HG02973 (cell line): ENCODE results near the gene DIP2C.

Source experiments
- ATAC-seq: cut with Tn5 transposase; IDR thresholded peaks from one replicate; pipeline ENCODE4 v1.9.1; 2021; ENCODE audit warnings: moderate library complexity; ENCODE audit not compliant: unreplicated experiment

Gene DIP2C

DNA sequence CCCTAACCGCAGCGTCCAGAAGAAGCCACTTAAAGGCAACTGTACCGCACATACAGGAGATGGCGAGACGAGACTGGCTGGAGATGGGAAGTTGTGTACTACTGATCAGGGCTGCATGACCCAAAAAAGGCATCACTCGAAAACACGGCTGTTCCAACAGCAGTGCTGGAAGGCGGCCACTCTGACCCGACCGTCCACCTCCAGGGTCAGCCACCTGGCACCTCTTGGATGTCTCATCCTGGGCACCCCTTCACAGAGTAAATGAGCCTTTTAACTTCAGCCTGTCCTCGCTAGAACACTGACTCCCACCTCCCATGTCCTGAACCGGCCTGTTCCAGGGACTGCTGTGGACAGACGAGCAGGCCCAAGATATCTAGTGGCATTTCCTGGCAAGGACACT, 180.7 kb downstream of the DIP2C start:
- no peak for ATAC-seq

- no peak for ATAC-seq
Measured at GRCh38 chr10:507908-508444, 181.5 kb downstream of the DIP2C start.

DNA sequence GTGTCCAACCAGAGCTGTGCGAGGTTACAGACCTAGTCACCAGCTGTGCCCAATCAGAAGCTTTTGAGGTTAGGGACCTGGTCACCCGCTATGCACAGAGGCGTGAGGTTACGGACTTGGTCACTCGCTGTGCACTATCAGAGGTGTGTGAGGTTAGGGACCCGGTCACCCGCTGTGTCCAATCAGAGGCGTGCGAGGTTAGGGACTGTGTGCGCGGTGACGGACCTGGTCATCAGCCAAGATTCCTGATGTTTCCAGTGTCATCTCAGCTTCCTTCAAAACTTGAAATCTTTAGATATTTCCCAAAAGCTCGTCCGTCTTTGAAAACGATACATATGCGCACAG, 182.1 kb downstream of the DIP2C start:
- ATAC-seq: no peak

- ATAC-seq: no peak
Measured at GRCh38 chr10:506451-507354, 182.8 kb downstream of the DIP2C start.

DNA sequence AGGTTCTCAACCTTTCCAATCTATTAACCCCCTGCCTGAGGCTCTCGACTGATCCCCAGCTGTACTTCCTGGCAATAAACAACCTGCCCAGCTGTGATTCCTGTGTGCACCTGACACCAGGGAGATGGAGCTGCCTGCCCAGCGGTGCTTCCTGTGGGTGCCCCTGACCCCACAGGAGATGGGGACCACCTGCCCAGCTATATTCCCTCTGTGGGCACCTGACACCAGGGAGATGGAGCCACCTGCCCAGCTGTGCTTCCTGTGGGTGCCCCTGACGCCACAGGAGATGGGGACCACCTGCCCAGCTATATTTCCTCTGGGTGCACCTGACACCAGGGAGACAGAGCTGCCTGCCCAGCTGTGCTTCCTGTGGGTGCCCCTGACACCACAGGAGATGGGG, 184.0 kb downstream of the DIP2C start:
- no peak for ATAC-seq

DNA sequence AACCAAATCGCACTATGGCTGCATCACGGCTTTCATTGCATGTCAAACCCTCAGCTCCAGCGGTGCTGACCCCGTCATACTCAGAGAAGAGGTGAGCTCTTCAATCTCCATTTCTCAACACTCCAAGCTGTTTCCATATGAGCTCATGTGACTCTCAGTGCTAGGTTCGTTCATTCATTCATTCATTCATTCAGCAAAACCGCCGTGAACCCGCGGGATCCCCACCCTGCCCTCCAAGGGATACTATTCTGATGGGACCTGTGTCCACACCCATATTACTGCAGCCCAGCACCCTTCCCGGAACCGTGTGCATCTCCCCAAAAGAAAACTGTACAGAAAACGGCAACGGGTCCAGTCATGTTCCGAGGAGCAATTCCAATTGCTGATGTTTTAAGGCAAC, 184.7 kb downstream of the DIP2C start:
- ATAC-seq: no peak

DNA sequence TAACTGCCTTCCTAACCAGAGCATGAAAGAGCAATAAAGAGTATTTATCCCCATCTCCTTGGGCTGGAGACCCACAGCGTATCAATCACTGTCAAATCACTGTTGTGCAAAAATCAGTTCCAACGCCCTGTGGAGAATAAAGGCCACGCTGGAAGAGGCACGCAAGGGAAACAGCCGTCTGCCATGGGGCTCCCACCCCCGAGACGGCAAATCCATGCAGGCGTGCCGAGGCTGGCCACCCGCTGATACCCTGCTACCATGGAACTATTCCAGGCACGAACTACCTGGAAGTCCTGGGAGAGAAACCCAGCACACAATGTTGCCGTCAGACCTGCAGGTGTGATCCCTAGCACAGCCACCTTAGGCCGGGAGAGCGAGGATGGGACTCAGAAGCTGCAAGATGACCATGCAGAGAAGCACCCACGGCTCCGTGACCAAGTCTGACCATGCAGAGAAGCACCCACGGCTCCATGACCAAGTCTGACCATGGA, 185.3 kb downstream of the DIP2C start:
- ATAC-seq: no peak

- no peak for ATAC-seq
Measured at GRCh38 chr10:501596-501995, 187.9 kb downstream of the DIP2C start.

DNA sequence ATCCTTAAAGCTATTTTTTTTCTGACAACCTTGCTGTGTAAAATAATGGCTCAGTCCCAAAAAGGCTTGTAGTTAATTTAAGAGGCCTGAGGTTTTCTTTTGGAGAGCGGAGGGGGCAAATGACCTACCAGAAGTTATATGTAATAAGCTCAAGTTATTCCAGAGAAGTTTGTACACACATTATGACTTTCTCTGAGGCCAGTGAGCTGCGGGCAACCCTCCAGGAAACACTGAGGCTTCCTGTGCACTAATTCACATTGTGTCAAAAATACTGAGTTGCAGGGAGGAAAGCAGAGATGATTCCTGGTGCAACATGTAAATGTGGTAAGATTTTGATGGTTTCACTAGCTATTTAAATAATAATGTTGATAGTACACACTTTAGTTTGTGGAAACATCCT, 188.6 kb downstream of the DIP2C start:
- no peak for ATAC-seq

DNA sequence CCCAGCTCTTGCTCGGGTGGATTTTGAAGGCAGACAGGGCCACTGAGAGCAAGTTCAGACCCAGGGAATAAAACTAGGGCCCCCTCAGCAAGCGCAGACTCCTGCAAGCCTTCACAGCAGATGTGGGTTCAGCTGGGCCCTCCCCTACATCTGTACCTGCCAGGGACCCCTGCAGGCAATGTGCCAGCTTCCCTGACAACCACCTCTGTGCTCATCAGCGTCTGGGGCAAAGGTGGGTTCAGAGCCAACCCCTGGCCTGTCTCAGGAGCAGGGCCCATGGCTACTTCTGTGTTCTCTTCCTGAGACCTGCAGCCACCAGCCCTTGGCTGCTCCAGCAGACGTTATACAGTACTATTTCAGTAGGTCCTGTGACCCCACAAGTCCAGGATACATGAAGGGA, 189.5 kb downstream of the DIP2C start:
- ATAC-seq: no peak

- ATAC-seq: no peak
Measured at GRCh38 chr10:498760-499435, 190.6 kb downstream of the DIP2C start.

- ATAC-seq: no peak
Measured at GRCh38 chr10:497898-498451, 191.5 kb downstream of the DIP2C start.

DNA sequence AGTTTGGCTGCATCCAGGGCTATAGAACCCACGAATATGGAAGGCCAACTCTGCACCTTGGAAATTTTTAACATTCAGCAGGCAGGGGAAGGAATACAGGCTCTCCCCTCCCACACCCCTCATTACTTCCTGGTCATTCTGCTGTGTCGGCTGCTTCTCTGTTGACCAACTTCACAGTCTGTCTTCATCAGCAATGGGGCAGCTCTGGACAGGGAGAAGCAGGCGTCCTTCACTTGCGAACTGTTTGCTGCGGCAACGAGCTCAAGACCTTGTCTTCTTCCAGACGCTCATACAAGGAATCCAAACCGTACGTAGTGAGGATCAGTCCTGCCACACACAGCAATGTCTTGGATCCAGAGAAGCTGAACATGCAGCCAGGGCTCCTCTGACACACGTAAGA, 192.2 kb downstream of the DIP2C start:
- ATAC-seq: no peak

DNA sequence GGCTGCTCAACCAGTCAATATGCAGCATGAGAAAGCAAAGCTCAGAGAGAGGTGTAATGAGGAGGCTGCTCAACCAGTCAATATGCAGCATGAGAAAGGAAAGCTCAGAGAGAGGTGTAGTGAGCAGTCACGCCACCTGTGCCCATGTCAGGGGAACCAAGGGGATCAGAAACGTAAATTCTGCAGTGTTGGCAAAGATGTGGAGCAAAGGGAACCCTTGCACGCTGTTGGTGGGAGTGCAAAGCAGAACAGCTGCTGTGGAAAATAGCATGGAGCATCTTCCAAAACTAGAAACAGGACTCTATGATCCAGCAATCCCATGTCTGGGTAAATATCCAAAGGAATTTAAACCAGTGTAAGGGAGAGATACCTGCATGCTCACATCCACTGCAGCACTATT, 194.9 kb downstream of the DIP2C start:
- no peak for ATAC-seq

- no peak for ATAC-seq
Measured at GRCh38 chr10:494149-494542, 195.3 kb downstream of the DIP2C start.

DNA sequence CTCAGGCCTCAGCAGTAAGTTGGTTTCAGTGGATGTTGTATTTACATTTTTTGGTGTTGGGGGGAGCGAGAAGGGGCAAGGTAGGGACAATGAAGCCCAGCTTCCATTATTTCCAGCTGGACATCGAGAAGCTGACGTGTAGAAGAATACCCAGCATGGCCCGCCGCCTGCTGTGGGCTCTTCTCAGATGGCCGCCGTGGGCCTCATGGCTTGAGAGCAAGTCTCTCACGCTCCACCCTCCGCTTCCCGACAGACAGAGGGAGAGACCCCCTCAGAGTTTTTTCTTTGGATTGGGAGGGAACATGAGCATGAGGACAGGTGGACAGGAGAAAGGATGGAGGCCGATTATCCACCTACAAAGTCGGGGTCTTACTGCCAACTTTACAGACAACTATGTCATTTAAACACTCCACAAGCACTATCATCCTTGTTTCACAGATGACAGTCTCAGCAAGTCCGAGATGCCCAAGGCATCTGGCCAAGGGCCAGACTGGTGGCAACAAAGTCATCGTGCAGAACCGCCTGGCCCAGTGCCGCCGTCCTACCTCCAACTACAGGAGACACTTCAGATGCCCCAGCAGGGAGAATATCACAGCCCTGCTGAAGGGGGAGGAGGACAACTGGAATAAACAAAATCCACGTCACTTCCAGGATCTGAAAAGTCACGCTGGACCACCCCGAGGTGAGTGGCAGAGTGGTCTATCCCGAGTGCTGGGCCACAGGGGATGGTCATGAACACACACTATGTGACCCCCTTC, 195.9 kb downstream of the DIP2C start:
- ATAC-seq: no peak

GRCh38 chr10:492836-493235, 196.6 kb downstream of the DIP2C start:
- no peak for ATAC-seq

GRCh38 chr10:491667-492424, 197.6 kb downstream of the DIP2C start:
- ATAC-seq: no peak

- ATAC-seq: no peak
Measured at GRCh38 chr10:490891-491571, 198.4 kb downstream of the DIP2C start.

DNA sequence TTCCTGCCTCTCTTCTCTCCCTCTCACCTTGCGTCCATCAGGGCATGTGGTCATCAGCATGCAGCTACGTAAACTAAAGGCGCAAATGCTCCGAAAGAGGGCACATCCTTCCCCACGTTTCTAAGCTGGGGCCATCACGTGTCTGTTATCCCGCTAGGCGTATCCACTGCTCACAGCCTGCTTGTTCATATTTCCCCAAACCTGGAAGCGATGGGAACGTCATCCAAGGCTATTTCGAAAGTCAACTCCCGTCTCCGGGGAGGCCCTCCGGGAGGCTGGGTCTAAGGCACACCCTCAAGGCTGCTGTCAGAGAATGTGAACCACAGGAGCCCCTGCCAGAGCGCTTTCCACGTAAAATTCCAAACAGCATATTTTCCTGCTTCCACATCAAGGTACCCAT, 199.2 kb downstream of the DIP2C start:
- ATAC-seq: no peak
